Activated CD4-positive, alpha-beta T cell treated with anti-CD3 and anti-CD28 coated beads for 1 hour (primary cell): ENCODE measurements around the gene SMYD3.
"Not testable (repeated sequence)": the region's sequence is repeated elsewhere in the genome, so short reads cannot be mapped to it uniquely, and the experiment has no call there.

Experiments
- DNase-seq: peaks from one replicate; pipeline ENCODE4 v3.0.0-alpha.2; 2020

SMYD3 gene

DNA sequence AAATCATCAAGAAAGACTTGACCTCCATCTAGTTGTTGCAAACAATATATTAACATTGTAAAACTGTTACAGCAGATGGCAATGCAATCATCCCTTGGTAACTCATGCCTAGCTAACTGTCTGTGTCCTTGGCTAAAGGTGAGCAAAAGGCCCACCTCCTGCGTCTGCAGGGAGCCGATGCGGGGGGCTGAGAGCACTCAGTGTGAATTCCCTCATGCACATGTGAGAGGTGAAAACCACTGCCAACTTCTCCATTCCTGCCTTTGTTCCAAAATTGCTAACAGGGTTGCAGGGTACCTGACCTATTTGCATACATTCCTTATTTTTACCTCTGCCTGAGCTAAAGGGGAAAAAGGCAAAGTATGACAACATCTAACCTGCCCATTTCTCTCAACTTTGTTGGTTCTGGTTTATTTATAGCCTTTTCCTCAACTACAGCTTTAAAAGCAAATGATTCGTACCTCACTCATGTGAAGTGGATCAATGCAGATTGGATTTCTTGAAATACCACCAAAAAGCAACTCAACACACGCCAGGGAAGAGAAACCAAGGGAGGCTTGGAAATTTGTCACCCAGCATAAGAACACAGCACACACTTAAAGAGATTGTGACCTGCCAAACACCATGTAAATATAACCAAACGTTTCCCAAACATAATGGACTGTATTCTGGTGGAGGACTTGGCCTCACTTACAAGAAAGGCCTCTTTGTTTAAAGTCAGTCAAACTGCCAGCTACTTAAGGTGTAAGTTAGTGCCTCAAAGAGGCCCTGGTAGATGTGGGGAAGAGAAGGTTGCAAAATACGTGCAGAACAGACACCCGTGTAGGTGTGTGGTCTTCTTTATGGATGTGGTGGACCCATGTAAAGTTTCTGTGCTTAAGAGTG, 651.0 kb downstream of the SMYD3 start:
- DNase-seq, result no peak

DNA sequence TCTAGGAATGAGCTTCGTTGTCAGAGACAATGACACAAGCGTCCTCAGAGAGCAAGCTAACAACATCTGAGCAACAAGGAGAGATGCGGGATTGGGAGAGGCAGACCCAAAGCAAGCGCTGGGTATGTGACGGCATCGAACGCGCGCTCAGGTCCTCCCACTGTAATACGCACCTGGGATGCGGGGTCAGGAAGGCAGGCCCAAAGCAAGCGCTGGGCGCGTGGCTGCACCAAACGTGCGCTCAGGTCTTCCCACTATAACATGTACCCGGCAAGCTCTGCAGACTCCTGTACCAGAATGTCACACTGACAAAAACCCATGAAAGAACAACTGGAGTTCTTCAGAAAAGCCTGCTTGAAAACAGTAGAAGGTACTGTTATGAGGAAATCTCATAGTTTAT, 653.8 kb downstream of the SMYD3 start:
- no peak for DNase-seq

DNA sequence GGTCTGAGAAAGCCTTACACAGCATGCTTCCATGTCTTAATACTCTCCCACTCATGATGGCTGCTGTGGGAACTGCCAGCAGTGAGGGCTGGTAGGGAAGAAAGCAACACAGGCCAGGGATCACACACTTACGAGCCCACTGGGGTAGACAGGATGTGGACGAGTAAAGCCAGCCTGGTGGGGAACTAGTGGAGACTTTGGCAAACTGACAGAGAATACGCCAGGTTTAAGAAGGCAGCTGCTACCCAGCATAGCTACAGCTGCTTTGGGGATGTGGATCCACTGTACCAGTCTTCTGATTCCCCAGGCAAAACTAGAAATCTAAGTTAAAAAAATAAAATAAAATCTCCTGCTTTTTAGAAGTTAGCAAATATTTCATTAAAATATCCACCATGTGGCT, 664.0 kb downstream of the SMYD3 start:
- DNase-seq, result no peak

DNA sequence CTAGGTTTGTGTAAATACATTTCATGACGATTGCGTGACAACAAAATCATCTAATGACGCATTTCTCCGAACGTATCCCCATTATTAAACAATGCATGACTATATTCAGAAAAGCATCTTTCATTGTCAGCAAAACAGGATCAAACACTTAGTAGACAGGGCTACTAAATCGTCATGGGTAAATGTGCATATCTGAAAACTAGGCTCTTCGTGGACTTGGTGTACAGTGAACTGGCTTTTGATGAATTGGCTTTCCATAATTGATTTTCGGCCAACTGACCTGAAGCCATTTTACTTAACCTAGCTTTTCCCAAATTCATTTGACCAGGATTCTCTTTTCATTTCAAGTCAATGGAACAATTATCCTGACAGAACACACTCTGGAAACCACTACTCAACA, 665.0 kb downstream of the SMYD3 start:
- no peak for DNase-seq

DNA sequence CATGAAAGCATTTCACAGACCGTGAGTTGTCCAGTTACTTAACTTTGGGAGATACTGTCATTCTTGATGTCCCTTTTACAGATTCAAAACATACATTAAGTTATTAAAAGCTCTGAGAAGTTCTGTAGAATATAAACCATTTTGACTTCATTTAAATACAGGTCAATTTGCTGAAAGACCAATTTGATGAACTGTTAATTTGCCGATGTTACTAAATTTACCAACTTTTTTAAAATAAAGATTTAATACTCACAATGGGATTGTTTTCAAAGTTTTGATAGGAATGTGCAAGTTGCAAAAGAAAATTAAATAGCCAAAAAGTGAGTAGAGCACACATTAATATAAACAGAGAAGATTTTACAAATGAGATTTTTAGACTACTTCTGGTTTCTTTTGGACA, 666.1 kb downstream of the SMYD3 start:
- DNase-seq, result no peak

DNA sequence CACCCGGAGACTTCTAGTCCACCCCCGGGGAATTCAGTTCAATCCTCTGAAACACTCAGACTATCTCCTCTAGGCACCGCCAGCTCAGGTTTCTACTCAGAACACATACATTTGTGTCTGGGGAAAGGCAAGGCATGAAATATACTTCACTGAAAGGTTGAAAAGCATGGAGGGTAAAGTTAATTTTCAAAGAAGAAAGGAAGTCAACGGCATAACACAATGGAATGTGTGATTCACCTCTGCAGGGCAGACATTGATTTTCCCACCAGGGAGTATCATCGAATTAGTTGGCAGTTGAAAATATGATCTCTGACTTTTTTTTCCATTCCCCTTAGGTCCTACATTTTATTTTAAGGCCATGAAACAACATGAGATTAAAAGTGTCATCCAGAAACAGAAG, 669.4 kb downstream of the SMYD3 start:
- no peak for DNase-seq

DNA sequence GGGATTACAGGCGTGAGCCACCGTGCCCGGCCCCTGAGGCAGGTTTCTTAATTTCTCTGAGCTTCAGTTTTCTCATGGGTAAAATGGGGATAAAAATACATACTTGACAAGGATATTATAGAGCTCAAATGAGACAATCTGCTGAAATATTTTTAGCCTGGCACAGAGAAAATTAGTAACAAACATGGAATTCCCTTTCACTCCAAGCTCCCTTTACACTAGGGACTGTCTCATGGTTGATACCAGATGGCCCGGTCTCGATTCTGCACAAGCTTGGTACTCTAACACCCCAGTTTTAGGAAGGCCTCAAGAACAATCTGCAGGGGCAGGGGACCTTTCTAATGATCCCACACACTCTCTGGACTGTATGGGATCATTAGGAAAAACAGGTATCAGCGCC, 671.7 kb downstream of the SMYD3 start:
- no peak for DNase-seq

DNA sequence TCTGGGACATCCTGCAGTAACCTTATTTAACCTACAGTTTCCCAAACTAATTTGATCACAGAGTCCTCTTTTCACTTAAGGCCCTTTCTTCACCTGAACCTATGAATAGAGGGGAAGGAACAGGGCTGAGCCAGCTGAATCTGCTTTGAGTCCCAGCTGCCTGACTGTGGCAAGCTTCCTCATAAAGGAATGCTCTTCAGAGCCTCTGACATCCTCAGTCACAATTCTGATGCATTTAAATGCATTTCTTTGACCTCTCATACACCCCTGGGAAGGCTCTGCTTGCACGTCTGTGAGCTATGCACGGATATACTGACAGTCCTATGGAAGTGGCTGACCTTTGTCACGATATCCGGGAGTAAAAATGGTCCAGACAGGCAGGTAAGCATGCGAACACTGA, 673.1 kb downstream of the SMYD3 start:
- DNase-seq, result no peak

DNA sequence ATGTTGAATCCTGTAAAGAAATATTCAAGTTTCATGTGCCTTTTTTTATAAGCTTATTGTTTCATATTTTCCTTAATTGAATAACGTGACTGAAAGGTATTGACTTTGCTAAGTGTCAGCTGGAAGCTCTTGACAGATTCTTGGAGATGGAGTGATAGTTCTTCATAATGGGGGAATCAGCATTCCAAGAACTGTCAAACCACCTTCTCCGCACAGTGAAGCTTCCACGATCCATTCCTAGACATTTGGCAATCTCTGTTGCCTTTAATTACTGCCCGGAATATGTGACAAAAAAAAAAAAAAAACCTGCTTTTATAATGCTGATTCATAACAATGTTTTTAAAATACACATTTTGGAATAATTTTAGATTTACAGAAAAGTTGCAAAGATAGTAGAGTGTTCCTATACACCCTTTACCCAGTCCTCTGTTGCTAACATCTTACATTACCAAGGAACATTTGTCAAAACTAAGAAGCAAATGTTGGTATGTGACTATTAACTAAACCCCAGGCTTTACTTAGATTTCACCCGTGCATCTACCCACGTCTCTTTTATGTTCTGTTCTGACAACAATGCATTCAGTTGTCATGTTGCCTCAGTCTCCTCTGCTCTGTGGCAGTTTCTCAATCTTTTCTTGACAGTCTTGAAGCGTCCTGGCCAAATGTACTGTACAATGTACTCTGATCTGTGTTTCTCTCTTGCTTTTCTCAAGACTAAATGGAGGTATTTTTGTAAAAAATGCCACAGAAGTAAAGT, 674.1 kb downstream of the SMYD3 start:
- no peak for DNase-seq

DNA sequence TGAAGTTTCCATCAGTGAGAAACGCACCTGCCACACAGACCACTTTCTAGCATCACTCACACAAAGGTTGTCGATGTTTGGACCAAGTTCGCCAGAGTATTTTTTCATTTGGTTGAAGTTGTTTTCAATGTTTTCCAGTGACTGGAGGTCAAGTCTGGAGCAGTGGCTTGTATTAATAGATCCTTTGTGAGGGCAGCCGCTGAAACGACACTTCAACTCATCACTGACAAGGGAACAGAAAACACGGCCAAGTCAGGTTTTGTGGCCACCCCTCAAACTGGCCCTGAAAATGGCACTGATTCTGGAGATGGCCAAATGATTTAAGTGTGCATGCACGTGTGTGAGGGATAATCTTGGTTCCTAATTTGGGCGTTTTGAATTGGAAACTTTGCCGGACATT, 675.6 kb downstream of the SMYD3 start:
- DNase-seq, result no peak

DNA sequence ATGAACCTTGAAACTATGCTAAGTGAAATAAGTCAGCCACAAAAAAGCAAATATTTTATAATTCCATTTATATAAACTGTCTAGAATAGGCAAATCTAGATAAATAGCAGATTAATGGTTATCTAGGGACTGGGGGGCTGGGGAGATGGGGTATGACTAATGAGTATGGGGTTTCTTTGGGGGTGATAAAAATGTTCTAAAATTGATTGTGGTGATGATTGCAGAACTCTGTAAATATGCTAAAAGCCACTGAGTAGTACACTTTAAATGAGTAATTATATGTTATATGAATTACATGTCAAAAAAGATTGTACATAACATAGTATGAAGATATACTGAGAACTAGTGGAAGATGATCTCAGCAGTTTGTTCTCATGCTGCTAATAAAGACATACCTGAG, 677.3 kb downstream of the SMYD3 start:
- no peak for DNase-seq

DNA sequence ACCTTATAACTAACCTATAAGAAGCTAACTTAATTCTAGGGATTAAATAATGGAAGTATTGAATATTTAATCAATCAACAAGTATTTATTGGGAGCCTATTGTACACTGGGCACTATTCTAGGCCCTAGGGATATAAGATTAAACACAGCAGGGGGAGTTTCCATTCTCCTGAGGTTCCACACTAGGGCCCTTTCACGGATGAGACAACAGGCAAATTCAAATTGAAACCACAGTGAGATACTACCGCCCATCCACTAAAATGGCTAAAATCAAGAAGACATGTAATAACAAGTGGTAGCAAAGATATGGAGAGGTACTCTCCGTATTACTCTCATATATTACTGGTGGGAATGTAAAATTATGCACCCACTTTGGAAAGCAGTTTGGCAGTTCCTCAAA, 677.9 kb downstream of the SMYD3 start:
- no peak for DNase-seq

DNA sequence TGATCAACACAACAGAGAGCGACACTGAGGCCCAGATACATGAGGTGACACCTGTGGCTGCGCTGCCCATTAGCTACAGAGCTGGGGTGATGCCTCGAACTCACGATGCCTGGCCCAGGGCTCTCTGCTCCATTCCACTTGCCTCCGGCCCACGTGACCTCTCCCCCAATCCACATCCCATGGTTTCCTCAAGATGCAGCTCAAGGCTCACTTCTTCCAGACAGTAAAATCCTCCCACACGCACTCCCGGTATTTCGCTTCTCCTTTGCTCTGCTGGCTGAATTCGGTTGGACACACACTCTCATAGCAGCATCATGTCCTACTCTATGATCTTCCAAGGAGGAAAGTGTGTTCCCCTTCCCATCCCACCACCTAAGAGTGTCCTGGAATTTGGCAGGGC, 679.8 kb downstream of the SMYD3 start:
- DNase-seq, result no peak

DNA sequence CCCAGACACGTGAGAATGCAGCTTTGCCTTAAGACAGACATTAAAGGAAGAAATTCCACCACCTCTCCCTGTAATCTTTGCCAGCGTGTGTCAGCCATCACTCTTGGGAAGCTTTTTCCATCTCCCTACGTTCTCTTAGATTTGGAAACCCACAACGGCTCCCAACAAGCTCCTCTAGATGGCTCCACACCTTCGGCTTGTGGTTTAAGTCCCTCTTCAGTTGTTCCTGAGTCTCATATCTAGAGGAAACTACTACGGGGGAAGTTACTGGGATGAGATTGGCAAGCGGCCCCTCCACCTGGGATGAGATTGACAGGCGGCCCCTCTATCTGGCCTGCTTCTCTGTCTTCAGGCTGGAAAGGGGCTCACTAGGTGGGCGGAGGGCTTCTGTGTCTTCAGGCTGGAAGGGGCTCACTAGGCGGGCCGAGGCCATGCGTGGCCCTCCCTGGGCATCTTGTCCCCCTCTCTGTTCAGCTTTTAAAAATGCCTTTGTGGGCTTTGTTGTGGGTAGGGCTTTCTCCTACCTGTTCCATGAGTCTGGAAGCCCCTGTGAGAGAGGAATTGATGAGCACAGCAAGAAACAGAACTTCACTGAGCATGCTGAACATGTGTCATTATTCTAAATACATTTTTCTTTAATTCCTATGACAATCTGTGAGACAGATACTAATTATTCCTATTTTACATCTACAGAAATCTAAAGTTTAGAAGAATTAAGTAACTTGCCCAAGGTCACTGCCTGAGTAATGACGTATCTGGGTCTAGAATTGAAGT, 681.8 kb downstream of the SMYD3 start:
- DNase-seq, result no peak

DNA sequence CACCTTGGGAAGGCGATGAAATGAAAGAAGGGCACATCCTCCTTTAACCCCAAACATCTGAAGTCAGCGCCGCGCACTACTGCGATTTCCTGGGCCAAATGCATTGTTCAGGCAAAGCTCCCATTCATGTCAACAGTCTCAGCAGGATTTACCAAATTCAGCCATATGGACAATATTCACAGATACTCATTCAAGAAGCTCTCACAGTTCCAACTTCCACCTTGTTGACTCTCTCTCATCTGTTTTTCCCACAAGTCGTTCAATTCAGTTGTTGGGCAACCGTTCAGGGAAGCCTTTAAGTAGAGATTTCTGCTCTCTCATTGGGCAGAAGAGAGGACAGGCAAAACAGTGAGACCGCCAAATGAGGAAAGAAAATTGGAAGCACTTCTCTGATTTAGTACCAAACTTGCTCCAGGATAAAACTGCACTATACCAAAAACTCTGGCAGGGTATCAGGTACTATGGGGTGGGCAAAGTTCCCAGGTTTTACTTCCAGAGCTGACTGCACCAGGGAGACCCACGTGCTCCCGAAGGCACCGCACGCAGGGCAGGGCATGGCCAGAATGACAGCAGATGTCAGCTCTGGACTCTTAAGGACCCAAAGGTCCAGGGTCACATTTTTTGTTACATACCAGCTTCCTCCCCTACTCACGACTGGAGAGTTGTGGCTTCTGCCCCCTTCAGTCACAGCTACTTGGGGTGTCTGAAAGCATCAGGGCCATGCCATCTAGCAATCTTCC, 683.5 kb downstream of the SMYD3 start:
- no peak for DNase-seq

DNA sequence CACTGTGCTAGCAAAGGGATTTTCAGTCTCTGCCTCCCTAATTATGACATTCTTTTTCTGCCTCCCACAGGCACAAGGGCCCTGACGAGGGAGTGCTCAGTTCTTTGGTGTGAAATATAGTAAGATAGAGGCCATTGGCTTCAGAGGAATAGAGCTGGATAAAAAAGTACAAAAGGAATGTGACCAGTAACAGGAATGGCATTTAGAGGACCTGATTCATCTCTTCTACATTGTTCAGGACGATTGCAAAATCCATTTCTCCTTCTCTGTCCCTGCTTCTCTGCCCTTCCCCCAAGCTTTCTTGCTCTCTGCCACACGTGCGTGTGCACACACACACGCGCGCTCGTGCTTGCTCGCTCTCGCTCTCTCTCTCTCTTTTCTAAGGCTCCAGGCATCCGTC, 684.1 kb downstream of the SMYD3 start:
- no peak for DNase-seq

DNA sequence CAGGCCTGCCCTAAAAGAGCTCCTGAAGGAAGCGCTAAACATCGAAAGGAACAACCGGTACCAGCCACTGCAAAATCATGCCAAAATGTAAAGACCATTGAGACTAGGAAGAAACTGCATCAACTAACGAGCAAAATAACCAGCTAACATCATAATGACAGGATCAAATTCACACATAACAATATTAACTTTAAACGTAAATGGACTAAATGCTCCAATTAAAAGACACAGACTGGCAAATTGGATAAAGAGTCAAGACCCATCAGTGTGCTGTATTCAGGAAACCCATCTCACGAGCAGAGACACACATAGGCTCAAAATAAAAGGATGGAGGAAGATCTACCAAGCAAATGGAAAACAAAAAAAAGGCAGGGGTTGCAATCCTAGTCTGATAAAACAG, 688.7 kb downstream of the SMYD3 start:
- not testable (repeated sequence) for DNase-seq

DNA sequence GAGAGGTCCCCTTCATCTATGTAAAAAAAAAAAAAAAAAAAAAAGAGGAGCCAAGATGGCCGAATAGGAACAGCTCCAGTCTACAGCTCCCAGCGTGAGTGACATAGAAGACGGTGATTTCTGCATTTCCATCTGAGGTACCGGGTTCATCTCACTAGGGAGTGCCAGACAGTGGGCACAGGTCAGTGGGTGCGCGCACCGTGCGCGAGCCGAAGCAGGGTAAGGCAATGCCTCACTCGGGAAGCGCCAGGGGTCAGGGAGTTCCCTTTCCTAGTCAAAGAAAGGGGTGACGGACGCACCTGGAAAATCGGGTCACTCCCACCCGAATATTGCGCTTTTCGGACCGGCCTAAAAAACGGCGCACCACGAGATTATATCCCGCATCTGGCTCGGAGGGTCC, 690.6 kb downstream of the SMYD3 start:
- DNase-seq, result not testable (repeated sequence)

DNA sequence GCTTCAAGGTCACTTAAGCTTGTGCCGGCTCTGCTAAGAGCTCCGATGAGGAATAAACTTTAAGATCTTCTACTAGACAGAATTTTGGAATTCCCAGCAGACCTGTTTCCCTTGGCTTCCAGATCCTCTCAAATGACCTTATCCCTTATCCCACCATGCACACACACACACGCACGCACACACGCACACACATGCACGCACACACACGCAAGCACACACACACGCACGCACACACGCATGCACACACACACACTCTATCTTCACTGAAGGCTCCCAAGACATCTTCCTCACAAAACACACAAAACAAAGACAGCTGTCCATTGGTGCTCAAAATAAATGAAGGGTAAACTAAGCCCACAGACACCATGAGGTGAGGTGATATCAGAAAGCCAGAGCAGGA, 692.4 kb downstream of the SMYD3 start:
- DNase-seq, result no peak

DNA sequence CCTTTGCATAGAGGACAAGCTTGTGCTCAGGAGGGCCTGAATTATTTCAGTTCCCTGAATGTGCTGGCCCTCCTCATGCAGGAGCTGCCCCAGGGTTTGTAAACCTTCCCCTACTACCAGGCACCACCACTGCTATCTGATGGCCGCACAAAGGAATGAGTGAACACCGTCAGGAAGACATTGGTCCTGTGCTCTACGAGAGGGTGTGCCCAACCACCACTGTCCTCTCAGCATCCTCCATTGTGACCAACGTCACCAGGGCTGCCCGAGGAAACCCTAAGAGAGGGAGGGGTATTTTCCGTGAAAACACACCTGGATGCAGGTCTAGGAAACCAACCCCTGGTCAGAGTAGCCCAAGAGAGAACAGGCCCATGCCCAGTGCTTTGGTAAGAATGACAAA, 694.8 kb downstream of the SMYD3 start:
- no peak for DNase-seq

DNA sequence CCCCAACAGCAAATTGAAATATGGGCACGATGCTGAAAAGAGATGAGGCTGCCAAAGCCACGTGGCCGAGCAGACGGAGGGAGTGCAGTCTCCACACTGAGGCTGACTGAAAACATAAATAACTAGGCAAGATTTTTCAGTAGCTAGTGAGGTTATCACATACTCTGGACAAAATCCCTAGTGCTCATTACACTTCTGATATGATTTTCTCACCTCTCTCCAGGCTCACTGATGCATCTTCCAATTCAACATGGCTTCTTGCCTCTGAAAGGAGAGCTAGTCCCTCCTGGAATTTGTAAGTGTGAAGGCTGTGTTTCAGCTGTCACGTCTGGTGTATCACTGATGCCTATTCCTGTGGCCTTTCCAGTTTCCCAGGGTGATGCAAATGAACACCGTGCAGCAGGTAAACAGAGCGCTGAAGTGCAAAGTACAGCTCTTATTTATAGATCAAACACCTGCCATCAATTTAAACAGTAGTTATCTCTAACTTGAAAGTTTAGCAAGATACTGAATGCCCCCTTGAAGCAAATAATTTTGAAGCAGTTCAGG, 696.2 kb downstream of the SMYD3 start:
- no peak for DNase-seq

DNA sequence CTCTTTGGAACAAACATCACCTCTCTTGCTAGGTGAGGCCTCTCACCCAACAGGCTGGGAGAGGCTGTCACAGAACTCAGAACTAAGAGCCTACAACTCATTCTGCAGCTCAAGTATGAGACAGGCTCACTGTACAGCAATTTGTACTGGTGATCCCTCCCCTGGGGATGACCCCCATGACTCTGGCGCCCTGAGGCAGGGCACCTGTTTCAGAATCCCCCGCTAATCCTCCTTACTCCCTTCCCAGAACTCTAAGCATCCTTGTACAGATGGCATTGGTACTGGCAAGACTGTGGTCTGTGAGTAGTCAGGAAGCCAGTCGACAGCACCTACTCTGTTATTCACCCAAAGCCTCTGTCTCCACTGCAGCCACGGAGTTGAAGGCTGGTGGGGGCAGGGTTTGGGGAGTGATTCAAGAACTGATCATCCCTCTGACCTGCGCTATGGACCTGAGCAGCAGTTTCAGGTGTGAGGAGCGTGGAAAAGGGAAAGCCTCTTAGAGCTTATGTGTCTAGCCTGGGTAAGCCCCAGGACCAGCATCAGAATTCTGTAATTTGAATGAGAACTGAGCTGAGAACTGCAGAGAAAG, 696.8 kb downstream of the SMYD3 start:
- DNase-seq, result no peak
